HS-27A (cell line): ENCODE measurements around the gene FASTK.

Source experiments
- DNase-seq: peaks from one replicate; pipeline ENCODE4 v3.0.0-alpha.2; 2012; ENCODE audit warnings: low read depth, missing footprints

Gene FASTK

DNA sequence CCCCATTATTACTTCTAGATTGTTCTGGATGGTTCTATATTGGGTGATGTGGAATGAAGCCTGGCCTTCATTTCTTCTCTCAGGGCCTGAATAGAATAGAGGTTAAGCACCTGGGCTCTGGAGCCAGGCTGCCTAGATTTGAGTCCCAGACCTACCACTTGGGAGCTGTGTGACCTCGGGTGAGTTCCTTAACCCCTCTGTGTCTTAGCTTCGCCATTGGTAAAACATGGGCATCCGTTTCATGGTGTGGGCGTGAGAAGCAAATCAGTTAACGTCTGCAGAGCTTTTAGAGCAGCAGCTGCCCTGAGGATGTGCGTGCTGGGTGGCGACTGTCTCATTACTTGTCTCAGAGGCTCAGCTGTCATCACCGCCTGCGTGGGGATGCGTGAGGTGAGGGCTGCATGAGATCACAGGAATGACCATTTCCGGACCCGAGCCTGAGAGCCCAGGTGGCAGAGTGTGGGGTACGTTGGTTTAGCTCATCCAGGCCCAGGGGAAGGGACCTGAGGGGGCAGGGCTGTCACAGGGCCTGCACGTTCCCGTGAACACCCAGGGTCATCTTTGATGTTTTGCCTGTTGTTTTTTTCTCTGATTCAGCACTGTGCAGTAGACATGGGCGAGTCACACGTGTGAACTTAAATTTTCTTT is 15.3 kb upstream of the FASTK start:
- DNase-seq: no peak

DNA sequence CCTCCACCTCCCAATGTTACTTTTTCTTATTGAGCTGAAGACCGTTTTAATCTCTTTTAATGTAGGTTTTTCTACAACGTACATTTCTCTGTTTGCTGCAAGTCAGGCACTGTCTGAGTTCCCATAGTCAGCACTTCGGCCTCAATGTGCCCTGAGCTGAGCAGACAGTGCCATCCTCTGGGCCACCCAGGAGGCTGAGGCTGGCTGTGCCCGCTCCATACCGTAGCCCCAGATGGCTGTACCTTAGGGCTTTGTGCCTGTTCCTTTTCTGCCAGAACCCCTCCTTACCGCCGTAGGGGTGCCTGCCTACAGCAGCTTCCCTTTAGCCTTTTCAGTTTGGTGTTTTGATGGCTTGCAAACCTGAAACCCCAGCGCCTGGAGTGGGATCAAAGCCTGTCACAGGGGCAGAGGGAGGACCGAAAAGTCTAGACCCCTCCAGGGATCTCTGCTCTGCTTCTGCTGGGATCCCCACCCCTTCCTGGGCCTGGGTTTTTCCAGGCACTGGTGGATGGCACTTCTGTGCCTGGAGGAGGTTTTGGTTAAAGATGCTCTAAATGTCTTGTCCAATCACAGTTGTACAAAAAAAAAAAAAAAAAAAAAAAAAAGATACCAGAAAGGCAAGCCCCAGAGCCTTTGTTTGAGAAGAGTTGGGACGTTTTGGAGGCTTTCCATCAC is 14.7 kb upstream of the FASTK start:
- DNase-seq: no peak

GRCh38 chr7:151094675-151095074 is 14.1 kb upstream of the FASTK start:
- no peak for DNase-seq

- DNase-seq: no peak
Measured at GRCh38 chr7:151093748-151094147, 13.1 kb upstream of the FASTK start.

DNA sequence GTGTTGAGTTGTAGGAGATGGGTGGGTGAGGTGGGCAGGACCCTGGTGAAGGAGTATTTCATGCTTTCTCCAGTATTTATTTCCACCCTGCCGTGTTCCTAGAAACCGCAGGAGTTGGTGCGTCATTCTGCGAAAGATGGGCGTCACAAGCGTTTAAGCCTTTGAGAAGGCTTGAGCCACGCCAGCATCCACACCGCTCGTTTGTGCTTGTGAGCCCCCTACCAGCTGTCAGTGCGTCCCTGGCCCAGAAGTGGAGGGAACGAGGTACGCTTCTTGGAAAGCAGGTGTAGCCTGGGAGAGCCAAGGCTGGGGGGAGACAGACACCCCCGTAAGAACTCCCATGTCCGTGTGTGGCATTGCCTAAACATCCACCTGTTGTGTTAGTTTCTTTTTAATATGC is 11.4 kb upstream of the FASTK start:
- no peak for DNase-seq

DNA sequence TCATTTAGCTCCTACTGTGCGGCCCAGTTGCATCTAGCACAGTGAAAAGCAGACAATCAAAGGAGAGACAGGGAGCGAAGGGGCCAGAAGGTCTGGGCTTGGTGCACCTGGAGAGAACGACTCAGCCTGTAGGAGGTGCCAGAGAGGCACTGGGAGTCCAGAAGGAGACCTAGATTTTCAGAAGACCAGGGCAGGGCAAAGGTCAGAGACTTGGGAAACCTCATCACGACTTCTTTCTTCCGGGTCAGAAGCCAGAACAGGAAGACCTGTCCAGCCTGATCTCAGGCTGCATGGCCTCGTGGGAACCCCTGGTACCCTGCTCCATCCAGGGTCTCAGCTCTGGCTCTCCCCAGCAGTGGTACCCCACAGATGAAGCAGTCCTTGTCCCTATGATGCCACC is 10.8 kb upstream of the FASTK start:
- no peak for DNase-seq

DNA sequence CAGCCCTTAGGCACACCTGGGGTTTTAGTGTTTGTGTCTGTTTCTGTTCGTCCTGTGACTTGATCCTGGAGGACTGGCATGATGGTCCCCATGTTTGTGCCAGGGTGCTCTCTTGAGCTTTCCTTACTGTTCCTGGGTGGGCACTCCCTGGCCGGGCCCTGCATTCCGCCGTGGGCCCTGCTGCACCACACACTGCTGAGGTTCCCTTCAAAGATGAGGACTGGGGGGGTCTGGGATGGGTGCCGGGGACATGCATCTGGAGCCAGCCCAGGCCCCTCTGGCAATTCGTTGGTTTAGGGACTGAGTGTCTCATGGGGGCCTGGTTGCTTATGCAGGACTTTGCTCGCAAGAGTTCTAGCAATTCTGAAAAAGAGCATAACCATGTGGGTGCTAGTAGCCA is 10.4 kb upstream of the FASTK start:
- DNase-seq: no peak

- no peak for DNase-seq
Measured at GRCh38 chr7:151089893-151090730, 9.5 kb upstream of the FASTK start.

GRCh38 chr7:151088856-151089699 is 8.5 kb upstream of the FASTK start:
- no peak for DNase-seq

DNA sequence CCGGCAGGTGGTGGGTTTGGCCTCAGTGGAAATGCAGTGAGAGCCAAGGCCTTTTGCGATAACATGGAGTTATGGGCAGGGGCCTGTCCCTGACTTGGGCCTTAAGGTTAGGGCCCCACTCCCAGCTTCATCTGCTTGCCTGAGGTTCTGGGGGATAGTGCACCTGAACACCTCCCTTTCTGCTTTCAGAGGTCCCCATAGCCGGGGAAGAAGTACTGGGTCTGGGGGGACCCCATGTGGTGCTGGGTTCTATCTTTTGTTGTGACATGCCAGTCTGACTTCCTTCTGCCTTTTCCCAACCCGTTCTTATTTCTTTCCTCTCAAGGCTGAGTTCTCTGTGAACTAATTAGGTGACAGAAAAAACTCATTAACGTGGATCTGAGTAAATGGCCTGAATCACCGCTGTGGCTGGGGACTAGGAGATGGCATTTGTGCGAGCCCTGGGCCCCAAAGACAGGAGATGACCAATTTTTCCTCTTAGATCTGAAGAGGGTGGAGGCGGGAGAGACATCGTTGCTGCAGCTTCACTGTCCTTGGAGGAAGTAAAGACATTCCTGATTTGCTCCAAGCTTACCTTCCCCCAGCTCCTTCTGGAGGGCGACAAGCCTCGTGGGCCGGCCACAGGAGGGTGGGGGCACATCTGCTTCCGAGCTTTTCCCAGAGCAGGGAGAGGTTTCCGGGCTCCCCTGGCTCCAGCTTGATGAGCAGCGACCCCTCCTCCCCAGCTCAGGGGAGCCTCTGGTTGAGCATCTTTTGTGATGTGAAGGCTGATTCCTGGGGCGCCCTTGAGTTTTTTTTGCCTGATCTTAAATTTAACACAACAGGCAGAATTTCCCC is 7.6 kb upstream of the FASTK start:
- no peak for DNase-seq

DNA sequence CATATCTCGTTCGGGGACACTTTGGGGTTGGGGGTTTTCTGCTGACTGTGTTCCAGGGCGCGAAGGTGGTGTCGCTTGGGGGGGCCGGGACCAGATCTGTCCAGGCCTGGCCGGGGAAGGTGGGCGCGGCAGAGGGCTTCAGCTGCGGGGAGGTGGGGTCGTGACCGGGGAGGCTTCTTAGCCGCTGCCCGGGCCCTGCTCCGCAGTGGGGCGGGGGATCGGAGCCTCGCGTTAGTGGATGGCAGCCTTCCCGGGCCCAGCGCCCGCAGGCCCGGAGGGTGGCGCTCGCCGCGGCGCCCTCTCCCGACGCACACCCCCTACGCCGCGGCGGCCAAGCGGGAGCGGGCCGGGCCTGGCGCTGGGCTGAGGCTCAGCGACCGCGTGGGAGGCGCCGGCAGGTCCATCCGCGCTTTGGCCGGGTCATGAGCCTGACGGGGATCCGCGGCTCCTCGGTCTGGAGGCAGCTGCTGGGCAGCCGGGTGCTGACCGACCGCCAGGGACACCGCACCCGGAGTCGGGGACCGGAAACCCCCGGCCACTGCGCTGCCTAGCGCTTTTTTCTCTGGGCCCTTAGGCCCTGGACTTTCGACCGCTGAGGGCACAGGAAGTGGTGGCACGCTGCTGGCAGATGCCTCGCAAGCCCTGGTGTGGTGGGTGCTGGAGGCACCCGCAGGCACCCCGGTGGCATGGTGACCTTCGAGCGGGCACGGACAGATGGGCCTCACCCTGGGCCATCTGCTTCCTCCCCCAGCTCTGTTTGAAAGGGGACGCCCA is 6.8 kb upstream of the FASTK start:
- no peak for DNase-seq

- no peak for DNase-seq
Measured at GRCh38 chr7:151086802-151087244, 6.2 kb upstream of the FASTK start.

DNA sequence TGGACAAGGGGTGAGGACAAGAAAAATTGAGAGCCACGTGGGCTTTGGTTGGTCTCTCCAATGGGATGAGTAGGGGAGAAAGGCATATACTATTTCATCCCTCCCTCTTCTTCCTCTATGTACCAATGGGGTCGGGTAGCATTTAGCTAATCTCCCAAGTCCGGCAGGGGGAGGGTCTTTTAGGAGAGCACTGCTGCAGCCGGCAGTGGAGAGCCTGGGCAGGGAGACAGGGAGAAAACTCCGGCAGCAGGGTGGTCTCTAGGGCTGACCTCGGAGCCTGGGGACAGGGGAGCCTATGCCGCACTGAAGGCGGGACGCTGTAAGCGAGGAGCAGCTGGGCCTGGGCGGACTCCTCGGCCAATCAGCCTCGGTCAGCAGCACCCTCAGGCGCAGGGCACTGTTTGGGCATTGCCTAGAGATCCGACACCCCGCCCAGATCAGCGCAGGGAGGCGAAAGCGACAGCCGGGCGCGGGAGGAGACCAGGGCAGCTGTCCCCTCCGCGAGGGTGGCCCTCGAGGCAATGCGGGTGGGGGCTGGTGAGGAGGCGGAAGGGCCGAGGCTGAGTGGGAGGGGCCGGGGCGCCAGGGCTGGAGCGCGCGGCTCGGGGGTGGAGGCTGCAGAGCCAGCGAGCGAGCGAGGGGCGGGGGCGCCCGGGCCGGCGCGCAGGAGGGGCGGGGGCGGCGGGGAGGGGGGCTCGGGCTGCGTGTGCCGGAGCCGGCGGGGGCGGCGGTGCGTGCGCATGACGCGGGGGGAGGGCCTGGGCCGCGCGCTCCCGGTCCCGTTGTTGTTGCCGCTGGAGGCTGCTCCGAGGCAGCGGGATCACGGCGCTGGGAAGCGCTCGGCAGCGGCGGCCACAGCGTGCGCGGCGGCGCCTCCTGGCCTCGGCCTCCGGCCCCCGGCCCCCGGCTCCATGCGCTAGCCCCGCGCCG is 5.3 kb upstream of the FASTK start, which contains the start of gene AGAP3:
TSS of gene AGAP3 (plus strand) at position 785 of the 930 bp plus-strand sequence. CDS start 267 bp downstream, outside the sequence.
- DNase-seq: no peak

- DNase-seq: no peak
Measured at GRCh38 chr7:151085329-151085690, 4.7 kb upstream of the FASTK start.

DNA sequence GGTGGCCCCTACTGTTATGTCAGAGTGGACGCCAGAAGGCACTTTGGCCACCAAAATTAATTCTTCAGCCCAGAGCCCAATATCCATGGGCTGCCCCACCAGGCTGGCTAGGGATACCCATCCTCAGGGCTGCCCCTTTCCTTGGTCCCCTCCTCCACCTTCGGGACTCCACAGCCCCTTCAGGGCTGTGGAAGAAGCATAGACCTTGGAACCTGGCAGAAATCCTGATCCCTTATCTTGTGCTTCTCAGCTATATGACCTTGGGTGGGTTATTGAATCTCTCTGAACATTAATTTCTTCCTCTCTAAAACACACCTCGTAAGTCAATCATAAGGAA is 3.2 kb upstream of the FASTK start:
- DNase-seq: no peak

- DNase-seq: no peak
Measured at GRCh38 chr7:151083071-151083823, 2.6 kb upstream of the FASTK start, which contains the start of gene TMUB1. Gene TMUB1, minus strand, starts transcription at chr7:151083493. Its CDS starts 930 bp downstream, at chr7:151082563.

DNA sequence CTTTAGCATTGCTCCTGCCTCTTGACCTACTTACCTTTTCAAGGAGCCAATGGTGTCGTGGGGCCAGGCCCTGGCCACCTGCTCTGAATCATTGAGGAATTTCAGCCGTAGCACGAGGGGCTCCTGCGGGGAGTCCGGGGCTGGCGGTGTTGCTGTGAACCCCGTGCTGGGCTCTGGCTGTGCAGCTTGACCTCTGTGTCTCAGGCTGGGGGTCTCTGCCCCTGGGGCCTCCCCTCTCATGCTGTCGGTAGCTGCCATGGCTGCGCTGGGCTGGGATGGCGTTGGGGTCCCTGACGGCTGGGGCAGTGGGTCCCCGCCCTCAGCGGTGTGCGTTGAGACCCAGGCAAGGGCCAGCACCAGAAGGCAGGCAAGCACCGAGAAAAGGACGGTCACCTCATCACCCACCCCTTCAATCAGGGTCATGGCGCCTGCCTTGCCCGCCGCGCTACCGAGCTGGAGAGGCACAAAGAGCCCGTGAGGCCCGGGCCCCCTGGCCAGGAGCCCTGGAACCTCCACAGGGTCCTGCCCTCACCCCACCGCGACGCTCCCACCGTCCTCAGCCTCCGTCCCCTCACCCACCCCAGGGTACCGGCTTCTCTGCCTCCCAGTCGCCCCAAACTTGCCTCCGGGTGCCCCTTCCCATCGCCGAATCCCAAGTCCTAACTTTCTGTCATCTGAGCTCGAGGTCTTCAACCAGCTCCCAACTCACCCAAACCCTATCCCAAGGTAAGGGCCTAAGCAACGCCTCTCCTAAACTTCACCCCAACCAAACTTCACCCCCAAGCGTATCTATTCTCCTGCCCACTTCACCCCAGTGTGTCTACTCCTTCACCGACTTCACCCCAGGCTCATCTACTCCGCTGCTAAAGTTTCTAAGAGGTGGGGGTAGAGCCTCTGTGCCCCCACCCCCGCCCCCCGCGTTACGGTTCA is 1.8 kb upstream of the FASTK start:
- no peak for DNase-seq
